Endothelial cell of umbilical vein (primary cell): ENCODE results near the gene AGO4. TPM values are rescaled to one million over a fixed set of nuclear protein-coding genes. Genes with fewer than 3 reads are reported as not detected.

Source experiments
- BruUV-seq: library from RNA; stranded (reverse); fragments of 400-500 nt; replicated peaks from 2 replicates; lab custom pipeline; 2021; lab: Mats Ljungman, UMichigan
- CTCF ChIA-PET: fragments of 300-600, 350-600 bp; sonication (Branson Sonifier 250); formaldehyde crosslinking; loops from one replicate; lab custom pipeline; 2021; ENCODE audit warnings: antibody characterized with exemption, inconsistent platforms; lab: Charles Lee
- POLR2A ChIA-PET: fragments of 300-600, 350-600 bp; sonication (Branson Sonifier 250); formaldehyde crosslinking; loops from one replicate; lab custom pipeline; 2021; ENCODE audit warnings: antibody characterized with exemption, inconsistent platforms; lab: Charles Lee
- DNase-seq: peaks from one replicate; pipeline ENCODE4 v3.0.0-alpha.2; 2011; ENCODE audit warnings: low read depth, low spot score
- FAIRE-seq: peaks from 2 replicates; lab custom pipeline; 2011; peaks lifted over from hg19 to GRCh38; lab: Jason Lieb, UNC
- H2AFZ ChIP-seq: 2 replicates; pipeline ENCODE4 v1.6.0; 2012; ENCODE audit warnings: low read depth, low read length, control low read depth, inconsistent platforms
- H3K27ac ChIP-seq: 2 replicates; pipeline ENCODE4 v1.5.1; 2011; ENCODE audit warnings: low read depth, mild to moderate bottlenecking, control low read depth, low read length, moderate library complexity; ENCODE audit not compliant: insufficient read depth
- H3K27me3 ChIP-seq, 2 experiments: 2 replicates each; pipeline versions ENCODE4 v1.6.0 to v1.6.1; 2011; ENCODE audit warnings: low read length in 2 of 2, mixed read lengths in 1 of 2; ENCODE audit not compliant: control insufficient read depth in 2 of 2, insufficient read depth in 2 of 2
- H3K36me3 ChIP-seq, 2 experiments: 2 replicates in 1 of 2; 3 replicates in 1 of 2; pipeline ENCODE4 v1.5.1; 2011; ENCODE audit warnings: low read length in 2 of 2, mild to moderate bottlenecking in 1 of 2, moderate library complexity in 1 of 2; ENCODE audit not compliant: control insufficient read depth in 2 of 2, insufficient read depth in 2 of 2; ENCODE audit errors: extremely low read depth in 1 of 2
- H3K4me1 ChIP-seq: 3 replicates; pipeline ENCODE4 v1.5.1; 2011; ENCODE audit warnings: mild to moderate bottlenecking, low read length; ENCODE audit not compliant: control insufficient read depth, insufficient read depth; ENCODE audit errors: extremely low read depth
- H3K4me2 ChIP-seq: 2 replicates; pipeline ENCODE4 v1.6.1; 2011; ENCODE audit warnings: low read length, control low read depth, mixed read lengths; ENCODE audit not compliant: insufficient read depth
- H3K4me3 ChIP-seq, 3 experiments: fragments of 200-600 bp in 1 of 3; sonication (generic), shearing (Covaris generic) in 1 of 3; replicated peaks in 1 of 3; 2 replicates each; pipeline ENCODE4 v1.5.1; 2011 to 2016; ENCODE audit warnings: control low read depth in 3 of 3, low read length in 3 of 3, mild to moderate bottlenecking in 2 of 3, inconsistent platforms in 1 of 3, low read depth in 1 of 3, moderate library complexity in 1 of 3; ENCODE audit not compliant: insufficient read depth in 1 of 3
- H3K79me2 ChIP-seq: 2 replicates; pipeline ENCODE4 v1.6.0; 2012; ENCODE audit warnings: low read length, inconsistent platforms; ENCODE audit not compliant: control insufficient read depth, insufficient read depth
- H3K9ac ChIP-seq: replicated peaks from 2 replicates; pipeline ENCODE3; 2011; ENCODE audit warnings: low read length, control low read depth; ENCODE audit not compliant: insufficient read depth; ENCODE audit errors: extremely low read depth
- H3K9me1 ChIP-seq: replicated peaks from 3 replicates; pipeline ENCODE4 v1.6.0; 2011; ENCODE audit warnings: mild to moderate bottlenecking, low read length; ENCODE audit not compliant: control insufficient read depth, insufficient read depth; ENCODE audit errors: extremely low read depth
- H3K9me3 ChIP-seq: replicated peaks from 2 replicates; pipeline ENCODE4 v1.5.1; 2012; ENCODE audit warnings: low read length, inconsistent platforms; ENCODE audit not compliant: control insufficient read depth, insufficient read depth
- H4K20me1 ChIP-seq: replicated peaks from 2 replicates; pipeline ENCODE3; 2011; ENCODE audit warnings: mild to moderate bottlenecking, low read length; ENCODE audit not compliant: control insufficient read depth, insufficient read depth; ENCODE audit errors: extremely low read depth
- CTCF ChIP-seq, 2 donors: IDR thresholded peaks; 1 replicate in 1 of 2; 2 replicates in 1 of 2; pipeline ENCODE4 v1.5.1; 2011; ENCODE audit warnings: low read length in 2 of 2, mild to moderate bottlenecking in 2 of 2, moderate library complexity in 2 of 2, control low read depth in 1 of 2, inconsistent platforms in 1 of 2, low read depth in 1 of 2; ENCODE audit not compliant: insufficient read depth in 1 of 2; ENCODE audit errors: extremely low read depth in 1 of 2
- EZH2 ChIP-seq: IDR thresholded peaks from 2 replicates; pipeline ENCODE4 v1.6.1; 2012; ENCODE audit warnings: borderline replicate concordance, low read depth, mild to moderate bottlenecking, moderate library complexity, low read length, inconsistent platforms; ENCODE audit not compliant: severe bottlenecking
- FOS ChIP-seq: IDR thresholded peaks from 2 replicates; pipeline ENCODE4 v1.6.1; 2011; ENCODE audit warnings: mild to moderate bottlenecking, low read length, moderate library complexity, borderline replicate concordance; ENCODE audit not compliant: insufficient read depth
- GATA2 ChIP-seq: IDR thresholded peaks from 2 replicates; pipeline ENCODE4 v1.7.0; 2011; ENCODE audit warnings: low read depth, mild to moderate bottlenecking, moderate library complexity, mixed read lengths, low read length; ENCODE audit not compliant: insufficient read length, insufficient read depth
- JUN ChIP-seq: IDR thresholded peaks from 2 replicates; pipeline ENCODE4 v1.6.1; 2011; ENCODE audit warnings: borderline replicate concordance, low read depth; ENCODE audit not compliant: insufficient read length, insufficient read depth
- MAX ChIP-seq: IDR thresholded peaks from 2 replicates; pipeline ENCODE4 v1.6.1; 2011; ENCODE audit not compliant: insufficient read depth, insufficient read length
- MYC ChIP-seq: IDR thresholded peaks from one replicate; pipeline ENCODE4 v1.6.1; 2011; ENCODE audit warnings: mild to moderate bottlenecking, low read depth, low read length
- POLR2A ChIP-seq: IDR thresholded peaks from 2 replicates; pipeline ENCODE4 v1.6.1; 2012; ENCODE audit warnings: low read depth, mild to moderate bottlenecking, control low read depth, low read length
- POLR2AphosphoS5 ChIP-seq: IDR thresholded peaks from 2 replicates; pipeline ENCODE4 v1.6.1; 2012; ENCODE audit warnings: low read depth, mild to moderate bottlenecking, control low read depth, low read length, moderate library complexity; ENCODE audit not compliant: insufficient read depth
- dilution Hi-C: fragments of 300-500 bp; cut with MboI; formaldehyde crosslinking; loops from one replicate; pipeline ENCODE4 v1.15.0; 2019; ENCODE audit warnings: low sequenced_read_pairs; ENCODE audit not compliant: extremely low pct_ligation_motif_present
- intact Hi-C: fragments of 100-400 bp; cut with micrococcal nuclease; formaldehyde crosslinking; loops from one replicate; pipeline ENCODE4 v1.10.0; 2022
- polyA plus RNA-seq, 4 experiments: library from polyadenylated mRNA; depleted of rRNA in 3 of 4; stranded (reverse) in 3 of 4; unstranded in 1 of 4; fragments of >200 nt; gene quantifications; 2 replicates each; pipeline versions ENCODE4 v1.2.1 to v1.2.3, GENCODE V29; 2011 to 2012; ENCODE audit warnings: missing spikeins in 1 of 4
- total RNA-seq: library from RNA; stranded (reverse); gene quantifications from 2 replicates; pipeline ENCODE4 v1.2.3, GENCODE V29; 2021

Gene AGO4
- total and polyA plus RNA-seq, 2 donors (not counting 3 experiments of a cell fraction or from before 2014, with no cell fraction given) = 11.1 to 19.8 TPM

GRCh38 chr1:35790670-35791069 is 17.1 kb upstream of the AGO4 start:
- no peaks in the 10 kb centered on the region for H3K79me2 ChIP-seq
- H3K9ac ChIP-seq = no peak overlapping the region
- no peaks in the 10 kb centered on the region for H3K9me3 ChIP-seq
- FAIRE-seq (no peak), DNase-seq (no peak)
- no peaks in the 10 kb centered on the region for H3K36me3 ChIP-seq
- no peaks in the 10 kb centered on the region for H3K9me1 ChIP-seq
- no peak overlapping the region for H2AFZ ChIP-seq
- BruUV-seq = no TSS peak
- H3K4me2 ChIP-seq = no peak overlapping the region
- H3K4me3 ChIP-seq = no peak overlapping the region
- intact Hi-C loops = no loop called here
- no peaks in the 10 kb centered on the region for H3K27me3 ChIP-seq
- TF ChIP-seq POLR2AphosphoS5 (no peak), FOS (no peak)
- dilution Hi-C loops = no loop called here
- CTCF ChIA-PET = interaction anchor here (0.7 kb wide), 1 partner anchor 9 kb away, joined by 3 read pairs; no protein-coding TSS in a partner anchor
- no peak overlapping the region for H3K27ac ChIP-seq
- POLR2A ChIA-PET = interaction anchor here (0.6 kb wide), 3 partner anchors 11 to 255 kb away, joined by 3 to 4 read pairs (median 4); no protein-coding TSS in a partner anchor
- H4K20me1 ChIP-seq = no peaks in the 10 kb centered on the region
- no peaks in the 10 kb centered on the region for H3K4me1 ChIP-seq

- Histone ChIP-seq H3K36me3 (no peaks in the 10 kb centered on the region), H3K9me3 (no peaks in the 10 kb centered on the region), H3K4me3 (no peak overlapping the region), H3K27me3 (no peaks in the 10 kb centered on the region), H3K4me2 (no peak overlapping the region), H3K27ac (no peak overlapping the region), H4K20me1 (no peaks in the 10 kb centered on the region), H3K4me1 (no peaks in the 10 kb centered on the region), H3K79me2 (no peaks in the 10 kb centered on the region), H3K9ac (no peak overlapping the region), H2AFZ (no peak overlapping the region), H3K9me1 (no peaks in the 10 kb centered on the region)
- intact Hi-C loops (no loop called here), dilution Hi-C loops (no loop called here)
- TF ChIP-seq POLR2AphosphoS5 (no peak), GATA2 (no peak), EZH2 (no peak), JUN (no peak), CTCF (IDR thresholded peaks at IDR 0.05; ENCODE audit: extremely low read depth in 1 of 2, insufficient read depth in 1 of 2, low read depth in 1 of 2, low read length in 2 of 2) (no peak), MYC (no peak), POLR2A (no peak), MAX (no peak), FOS (no peak)
- POLR2A ChIA-PET = no interaction called here
- DNase-seq = no peak
- no peak for FAIRE-seq
- no TSS peak for BruUV-seq
- CTCF ChIA-PET = no interaction called here
These were observed 12.5 kb upstream of the AGO4 start for GRCh38 chr1:35795295-35795694.
